ENCODE data around the gene ADCY4. TPM values are rescaled to one million over a fixed set of nuclear protein-coding genes. Genes with fewer than 3 reads are reported as not detected.
A peak's percentile ranks its signal among the peaks of the same experiment; 100 is the strongest.
"Not testable (repeated sequence)": the region's sequence is repeated elsewhere in the genome, so short reads cannot be mapped to it uniquely, and the experiment has no call there.

ADCY4 gene
- total RNA-seq, 1 experiment from 2014 or later: 2.9 TPM

GRCh38 chr14:24339284-24340151 lies 4.6 kb upstream of the ADCY4 start, which contains the start of gene RIPK3:
RIPK3 (minus strand) TSS chr14:24339991; CDS start chr14:24339826, 165 bp downstream.
- DNase-seq (ENCODE audit: low spot score): peak; percentile 73

- no peak for DNase-seq (ENCODE audit: low spot score)
These were observed 4.0 kb upstream of the ADCY4 start for GRCh38 chr14:24338843-24339242.

GRCh38 chr14:24337824-24338175 lies 2.9 kb upstream of the ADCY4 start:
- DNase-seq (ENCODE audit: low spot score): no peak

- DNase-seq (ENCODE audit: low spot score): peak; percentile 33
These were observed 2.4 kb upstream of the ADCY4 start for GRCh38 chr14:24337144-24337823.

- DNase-seq (ENCODE audit: low spot score): peak; percentile 50
These were observed 745 bp upstream of the ADCY4 start for GRCh38 chr14:24335461-24336171.

GRCh38 chr14:24332268-24332993 lies 2.4 kb downstream of the ADCY4 start:
- peak; percentile 71 for DNase-seq (ENCODE audit: low spot score)

- DNase-seq (ENCODE audit: low spot score): peak; percentile 19
These were observed 3.1 kb downstream of the ADCY4 start for GRCh38 chr14:24331731-24332267.

GRCh38 chr14:24330973-24331674 lies 3.7 kb downstream of the ADCY4 start:
- no peak for DNase-seq (ENCODE audit: low spot score)

GRCh38 chr14:24329736-24330135 lies 5.1 kb downstream of the ADCY4 start:
- DNase-seq (ENCODE audit: low spot score): no peak

GRCh38 chr14:24329073-24329663 lies 5.7 kb downstream of the ADCY4 start:
- DNase-seq (ENCODE audit: low spot score): no peak

- not testable (repeated sequence) for DNase-seq (ENCODE audit: low spot score)
These were observed 7.0 kb downstream of the ADCY4 start for GRCh38 chr14:24327914-24328313.

- DNase-seq (ENCODE audit: low spot score): no peak
These were observed 7.6 kb downstream of the ADCY4 start for GRCh38 chr14:24327303-24327702.

- DNase-seq (ENCODE audit: low spot score): no peak
These were observed 8.9 kb downstream of the ADCY4 start for GRCh38 chr14:24325963-24326362.

- DNase-seq (ENCODE audit: low spot score): no peak
These were observed 9.8 kb downstream of the ADCY4 start for GRCh38 chr14:24325041-24325530.

GRCh38 chr14:24324024-24324423 lies 10.8 kb downstream of the ADCY4 start:
- DNase-seq (ENCODE audit: low spot score): no peak

GRCh38 chr14:24323341-24323740 lies 11.5 kb downstream of the ADCY4 start:
- DNase-seq (ENCODE audit: low spot score): no peak

GRCh38 chr14:24322672-24323071 lies 12.2 kb downstream of the ADCY4 start:
- no peak for DNase-seq (ENCODE audit: low spot score)

GRCh38 chr14:24321212-24321975 lies 13.5 kb downstream of the ADCY4 start:
- no peak for DNase-seq (ENCODE audit: low spot score)
